HG02884 (cell line): ENCODE results near the gene FTO.

Source experiments
- ATAC-seq: cut with Tn5 transposase; IDR thresholded peaks from one replicate; pipeline ENCODE4 v1.9.1; 2021; ENCODE audit warnings: mild to moderate bottlenecking, moderate library complexity; ENCODE audit not compliant: unreplicated experiment

Gene FTO

GRCh38 chr16:54066451-54067105, 362.6 kb downstream of the FTO start:
- no peak for ATAC-seq

- ATAC-seq: no peak
Measured at GRCh38 chr16:54067322-54068065, 363.5 kb downstream of the FTO start.

GRCh38 chr16:54068212-54068611, 364.3 kb downstream of the FTO start:
- no peak for ATAC-seq

GRCh38 chr16:54069601-54070239, 365.8 kb downstream of the FTO start:
- no peak for ATAC-seq

GRCh38 chr16:54070789-54071343, 366.9 kb downstream of the FTO start:
- peak; percentile 86 for ATAC-seq

DNA sequence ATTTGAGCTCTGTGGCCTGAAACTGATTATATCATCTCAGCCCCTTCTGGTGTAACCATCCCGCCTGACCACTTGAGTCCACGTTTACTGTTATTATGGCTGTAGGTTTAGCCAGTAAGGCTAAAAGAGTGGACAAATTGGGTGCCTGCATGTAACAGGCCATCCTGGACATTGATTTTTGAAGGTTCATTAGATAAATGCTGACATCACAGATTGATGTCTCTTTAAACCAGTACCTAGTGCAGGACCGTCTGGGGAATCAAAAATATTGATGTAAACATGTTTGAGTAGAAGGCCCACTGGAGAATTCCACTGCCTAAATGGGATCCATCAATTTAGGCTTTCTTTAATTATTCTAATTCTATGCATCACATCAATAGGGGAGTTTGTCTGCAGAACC, 367.6 kb downstream of the FTO start:
- ATAC-seq: no peak

DNA sequence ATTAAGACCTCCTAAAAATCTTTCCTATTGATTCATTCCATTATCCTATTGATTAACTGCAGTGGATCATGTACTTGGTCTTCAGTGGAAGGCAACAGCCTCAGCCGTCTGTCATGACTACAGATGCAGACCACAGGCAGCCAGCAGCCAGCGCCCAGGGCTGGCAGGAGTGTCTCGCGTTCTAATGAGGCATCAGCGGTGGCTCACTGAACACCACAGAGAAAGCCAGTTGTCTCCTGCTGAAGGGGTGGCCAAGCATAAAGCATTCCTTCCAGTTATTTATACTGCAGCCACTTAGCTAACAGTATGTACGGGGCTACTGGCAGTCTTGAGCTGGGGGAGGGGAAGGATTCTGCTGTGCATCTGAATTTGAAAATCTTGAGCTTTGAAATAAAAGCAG, 368.3 kb downstream of the FTO start:
- ATAC-seq: no peak

DNA sequence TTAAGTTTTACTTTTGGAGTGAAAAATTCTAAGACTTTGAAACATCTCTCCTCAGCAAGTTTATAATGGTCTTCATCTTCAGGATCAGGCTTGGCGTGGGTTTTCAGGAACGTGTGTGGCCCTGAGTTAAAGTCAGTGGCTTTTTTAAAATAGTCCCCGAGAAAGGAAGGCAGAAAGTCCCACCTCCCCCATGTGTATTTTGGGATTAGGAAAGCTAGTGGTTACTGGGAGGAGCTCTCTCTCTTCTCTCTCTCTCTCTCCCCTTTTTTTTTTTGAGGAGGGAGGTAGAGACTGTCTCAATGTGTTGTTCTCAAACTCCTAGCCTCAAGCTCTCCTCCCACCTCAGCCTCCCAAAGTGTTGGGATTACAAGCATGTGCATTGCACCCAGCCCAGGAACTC, 369.4 kb downstream of the FTO start:
- no peak for ATAC-seq

DNA sequence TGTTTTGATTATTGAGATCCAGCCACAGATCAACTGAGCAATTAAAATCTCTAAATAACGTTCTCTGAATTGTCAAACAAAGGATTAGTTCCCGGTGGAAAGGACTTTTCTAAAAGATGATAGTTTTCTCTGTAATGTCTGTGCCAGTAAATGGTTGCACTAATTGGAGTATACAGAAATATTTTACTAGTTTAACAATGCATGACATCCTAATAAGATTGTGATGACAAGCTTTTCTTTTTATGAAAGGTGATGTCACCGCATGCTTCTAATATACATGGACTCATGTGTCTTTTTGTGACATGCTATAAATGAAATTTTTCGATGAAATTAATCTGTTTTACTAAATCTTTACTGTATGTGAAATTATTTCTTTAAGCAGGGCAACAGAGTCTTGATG, 371.5 kb downstream of the FTO start:
- ATAC-seq: no peak

DNA sequence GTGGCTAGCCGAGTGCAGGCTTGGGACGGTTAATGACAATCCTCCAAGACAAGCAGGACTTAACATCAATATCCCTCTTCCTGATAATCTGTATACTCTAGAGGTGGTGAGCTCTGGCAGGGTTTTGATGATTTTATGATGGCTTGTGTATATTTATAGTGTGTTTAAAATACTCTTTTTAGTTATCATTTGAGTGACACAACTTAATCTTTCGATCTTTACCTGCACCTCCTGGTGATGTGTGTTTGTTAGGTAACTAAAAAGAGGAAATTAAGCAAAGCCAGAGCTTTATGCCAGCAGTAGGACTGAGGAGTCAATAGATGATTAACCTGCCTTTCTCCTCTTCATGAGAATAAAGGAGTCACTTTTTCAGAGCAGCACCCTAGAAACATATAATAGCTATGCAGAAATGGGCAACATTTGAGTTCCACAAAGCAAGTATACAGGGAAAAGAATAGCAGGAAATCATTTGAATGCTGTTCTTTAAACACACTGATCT, 372.1 kb downstream of the FTO start:
- ATAC-seq: no peak

DNA sequence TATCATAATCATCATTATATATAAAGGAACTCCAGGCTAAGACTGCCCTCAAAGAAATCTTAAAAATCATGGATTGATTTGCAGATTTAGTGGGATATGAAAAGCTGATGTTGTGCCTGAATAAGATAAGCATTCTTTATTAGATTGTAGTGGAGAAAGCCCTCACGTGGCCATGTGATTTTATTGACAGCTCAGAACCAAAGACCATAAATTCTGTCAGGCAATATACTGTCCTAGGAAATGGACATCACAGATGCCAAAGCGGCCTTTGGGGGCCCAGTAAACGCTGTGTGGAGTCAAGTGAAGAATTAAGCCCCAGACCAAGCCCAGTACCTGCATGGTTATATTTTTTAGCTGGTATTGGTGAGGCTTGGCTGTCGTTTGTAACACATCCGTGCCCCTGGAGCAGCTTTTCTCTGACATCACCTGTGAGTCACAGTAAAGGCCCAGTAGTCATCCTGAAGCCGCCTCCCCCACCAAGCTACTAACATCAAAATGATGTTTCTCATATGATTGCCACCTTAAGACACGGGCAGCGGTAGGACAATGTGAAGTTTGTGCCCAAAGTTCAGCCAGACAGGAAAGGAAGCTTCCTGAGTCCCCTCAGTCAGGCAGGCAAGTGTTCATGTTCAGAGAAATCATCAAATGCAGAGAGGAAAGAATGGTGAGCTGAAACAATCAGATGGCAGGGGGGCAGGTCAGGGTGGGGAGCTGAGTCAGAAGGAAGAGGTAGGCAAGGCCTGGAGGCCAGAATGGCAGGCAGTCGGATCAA, 373.3 kb downstream of the FTO start:
- ATAC-seq: no peak

DNA sequence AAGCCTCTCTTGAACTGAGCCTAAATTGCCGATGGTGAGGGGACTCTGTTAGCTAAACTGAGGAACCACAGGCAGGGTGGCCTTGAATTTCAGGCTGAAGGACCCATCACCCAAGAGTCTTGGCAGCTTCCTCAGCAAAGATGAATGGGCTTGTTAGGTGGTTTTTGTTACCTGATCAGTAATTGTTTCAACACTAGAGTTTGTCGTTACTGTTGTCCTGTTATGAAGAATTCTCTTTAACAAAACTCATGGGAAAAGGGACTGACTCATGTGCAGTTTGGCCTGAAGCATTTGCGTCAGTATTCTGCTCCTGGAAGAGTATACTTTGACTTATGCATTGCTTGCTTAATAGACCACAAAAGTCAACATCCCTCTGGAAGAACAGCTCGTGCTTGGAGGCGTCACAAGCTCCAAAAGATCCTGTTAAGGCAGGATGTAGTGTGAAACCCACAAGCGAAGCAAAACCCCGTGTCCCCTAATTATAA, 376.6 kb downstream of the FTO start:
- no peak for ATAC-seq

DNA sequence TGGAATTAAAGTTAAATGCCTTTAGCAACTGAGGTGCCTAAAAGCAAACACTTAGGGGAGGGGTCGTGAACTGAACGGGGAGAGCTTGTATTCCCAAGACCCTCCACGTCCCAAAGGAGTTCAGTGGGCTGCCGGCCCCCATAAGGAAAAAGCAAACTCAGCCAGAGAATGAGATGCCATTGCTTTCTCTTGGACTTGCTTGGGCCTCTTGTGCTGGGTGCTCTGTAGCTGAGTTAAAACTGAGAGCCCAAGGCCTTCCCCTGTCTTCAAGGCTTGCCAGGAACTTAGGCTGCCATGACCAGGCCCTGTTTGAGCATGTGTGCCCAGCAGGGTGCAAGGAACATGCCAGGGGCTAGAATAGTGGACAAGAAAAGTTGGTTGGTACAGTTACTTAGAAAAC, 382.8 kb downstream of the FTO start:
- ATAC-seq: no peak

DNA sequence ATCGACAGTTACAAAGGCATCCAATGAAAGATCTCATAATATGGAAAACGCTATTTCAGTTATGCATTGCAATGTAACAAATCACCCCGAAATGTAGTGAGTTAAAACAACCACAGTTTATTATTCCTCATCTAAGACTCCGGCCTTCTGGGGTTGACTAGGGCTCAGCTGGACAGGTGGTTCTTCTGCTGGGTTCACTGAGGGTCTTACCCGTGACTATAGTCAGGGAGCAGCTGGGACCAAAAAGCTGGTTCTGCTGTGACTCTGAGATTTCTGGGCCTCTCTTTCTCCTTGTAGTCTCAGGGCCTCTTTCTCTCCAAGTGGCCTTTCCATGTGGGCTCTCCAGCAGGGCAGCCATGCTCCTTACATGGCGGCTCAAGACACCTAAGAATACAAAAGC, 386.6 kb downstream of the FTO start:
- ATAC-seq: no peak

- ATAC-seq: no peak
Measured at GRCh38 chr16:54093281-54093680, 389.3 kb downstream of the FTO start.

GRCh38 chr16:54094641-54095040, 390.7 kb downstream of the FTO start:
- no peak for ATAC-seq

DNA sequence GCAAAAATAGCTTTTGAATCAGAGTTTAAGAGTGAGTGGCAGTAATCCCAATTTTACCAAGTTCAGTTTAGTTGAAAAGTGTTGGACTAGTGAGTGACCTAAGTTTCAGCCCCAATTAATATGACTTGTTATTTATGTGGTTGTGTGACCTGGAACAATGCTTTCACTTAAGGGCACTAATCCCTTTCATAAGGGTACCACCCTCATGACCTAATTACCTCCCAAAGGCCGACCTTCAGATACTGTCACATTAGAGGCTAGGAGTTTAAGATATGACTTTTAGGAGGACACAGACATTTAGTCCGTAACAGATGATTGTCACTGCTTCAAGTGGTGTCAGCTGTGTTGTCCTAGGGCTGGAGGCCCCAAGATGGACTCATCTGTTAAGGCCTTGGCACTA, 392.7 kb downstream of the FTO start:
- ATAC-seq: no peak

DNA sequence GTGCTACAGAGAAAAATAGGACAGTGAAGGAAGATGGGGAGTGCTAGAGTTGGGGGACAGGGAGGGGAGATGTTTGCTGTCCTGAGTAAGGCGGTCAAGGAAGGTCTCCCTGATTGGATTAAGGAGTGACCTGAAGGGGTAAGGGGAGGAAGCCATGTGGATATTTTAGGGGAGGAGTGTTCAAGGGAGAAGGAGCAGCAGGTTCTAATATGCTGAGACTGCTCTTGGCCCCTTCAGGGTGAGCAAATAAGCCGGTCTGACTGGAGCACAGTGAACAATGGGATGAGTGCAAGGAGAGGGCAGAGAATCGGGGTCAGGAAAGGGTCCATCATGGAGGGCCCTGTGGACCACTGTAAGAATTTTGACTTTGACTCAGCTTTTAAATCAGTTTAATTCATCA, 393.8 kb downstream of the FTO start:
- ATAC-seq: no peak

DNA sequence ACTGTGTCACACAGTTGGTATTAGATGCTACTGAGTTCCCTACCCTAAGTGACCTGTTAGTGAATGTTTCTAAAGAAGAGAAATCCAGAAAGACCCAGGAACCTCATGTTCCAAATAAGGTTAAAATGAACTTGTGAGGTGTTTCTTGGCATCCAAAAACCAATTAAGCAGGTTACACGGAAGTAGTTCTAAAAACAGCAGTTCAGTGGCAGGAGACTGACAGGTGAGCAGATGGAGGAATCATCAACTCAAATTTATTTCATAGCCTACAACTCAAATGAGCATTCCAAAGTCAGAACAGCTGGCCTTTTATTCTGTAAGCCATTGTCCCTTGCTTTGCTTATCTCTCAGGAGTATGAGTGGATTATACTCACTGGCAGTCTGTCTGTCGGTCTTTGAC, 394.3 kb downstream of the FTO start:
- ATAC-seq: no peak

GRCh38 chr16:54099627-54100026, 395.7 kb downstream of the FTO start:
- no peak for ATAC-seq
